ENCODE data around the gene OR52B6.

Gene OR52B6

DNA sequence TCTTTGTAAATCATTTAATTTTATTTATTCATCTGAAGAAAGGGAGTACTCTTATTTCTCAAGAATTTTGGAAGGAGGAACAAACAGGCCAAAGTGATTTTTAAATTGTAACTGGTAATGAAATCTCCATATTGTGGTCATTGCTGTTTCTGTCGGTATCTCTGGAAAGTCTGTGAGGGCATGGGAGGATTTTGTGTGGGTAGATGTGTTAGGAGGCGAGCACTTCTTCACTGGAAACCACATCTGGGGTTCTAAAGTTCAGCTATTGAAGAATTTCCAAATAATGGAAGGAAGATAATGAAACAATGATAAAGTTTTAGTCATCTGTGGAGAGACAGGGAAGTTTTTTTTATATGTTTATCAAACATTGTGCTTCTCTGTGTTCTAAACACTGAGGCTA lies 50.7 kb downstream of the OR52B6 start:
- no peak overlapping the region for H3K4me3 ChIP-seq (replicated peaks in 1 of 2; ENCODE audit: low read depth in 2 of 2, low read length in 2 of 2)
- no peak for DNase-seq (ENCODE audit: low read depth in 2 of 2)
- TF ChIP-seq, protein P1, sequence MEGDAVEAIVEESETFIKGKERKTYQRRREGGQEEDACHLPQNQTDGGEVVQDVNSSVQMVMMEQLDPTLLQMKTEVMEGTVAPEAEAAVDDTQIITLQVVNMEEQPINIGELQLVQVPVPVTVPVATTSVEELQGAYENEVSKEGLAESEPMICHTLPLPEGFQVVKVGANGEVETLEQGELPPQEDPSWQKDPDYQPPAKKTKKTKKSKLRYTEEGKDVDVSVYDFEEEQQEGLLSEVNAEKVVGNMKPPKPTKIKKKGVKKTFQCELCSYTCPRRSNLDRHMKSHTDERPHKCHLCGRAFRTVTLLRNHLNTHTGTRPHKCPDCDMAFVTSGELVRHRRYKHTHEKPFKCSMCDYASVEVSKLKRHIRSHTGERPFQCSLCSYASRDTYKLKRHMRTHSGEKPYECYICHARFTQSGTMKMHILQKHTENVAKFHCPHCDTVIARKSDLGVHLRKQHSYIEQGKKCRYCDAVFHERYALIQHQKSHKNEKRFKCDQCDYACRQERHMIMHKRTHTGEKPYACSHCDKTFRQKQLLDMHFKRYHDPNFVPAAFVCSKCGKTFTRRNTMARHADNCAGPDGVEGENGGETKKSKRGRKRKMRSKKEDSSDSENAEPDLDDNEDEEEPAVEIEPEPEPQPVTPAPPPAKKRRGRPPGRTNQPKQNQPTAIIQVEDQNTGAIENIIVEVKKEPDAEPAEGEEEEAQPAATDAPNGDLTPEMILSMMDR (IDR thresholded peaks at IDR 0.05; ENCODE audit: low read depth, low read length) = no peak
